Endothelial cell of umbilical vein (primary cell): ENCODE measurements around the gene B9D1. TPM values are rescaled to one million over a fixed set of nuclear protein-coding genes. Genes with fewer than 3 reads are reported as not detected.

Experiments
- BruUV-seq: library from RNA; stranded (reverse); fragments of 400-500 nt; replicated peaks from 2 replicates; lab custom pipeline; 2021; lab: Mats Ljungman, UMichigan
- CTCF ChIA-PET: fragments of 300-600, 350-600 bp; sonication (Branson Sonifier 250); formaldehyde crosslinking; loops from one replicate; lab custom pipeline; 2021; ENCODE audit warnings: antibody characterized with exemption, inconsistent platforms; lab: Charles Lee
- POLR2A ChIA-PET: fragments of 300-600, 350-600 bp; sonication (Branson Sonifier 250); formaldehyde crosslinking; loops from one replicate; lab custom pipeline; 2021; ENCODE audit warnings: antibody characterized with exemption, inconsistent platforms; lab: Charles Lee
- DNase-seq: peaks from one replicate; pipeline ENCODE4 v3.0.0-alpha.2; 2011; ENCODE audit warnings: low read depth, low spot score
- FAIRE-seq: peaks from 2 replicates; lab custom pipeline; 2011; peaks lifted over from hg19 to GRCh38; lab: Jason Lieb, UNC
- H2AFZ ChIP-seq: 2 replicates; pipeline ENCODE4 v1.6.0; 2012; ENCODE audit warnings: low read depth, low read length, control low read depth, inconsistent platforms
- H3K27ac ChIP-seq: 2 replicates; pipeline ENCODE4 v1.5.1; 2011; ENCODE audit warnings: low read depth, mild to moderate bottlenecking, control low read depth, low read length, moderate library complexity; ENCODE audit not compliant: insufficient read depth
- H3K27me3 ChIP-seq, 2 experiments: 2 replicates each; pipeline versions ENCODE4 v1.6.0 to v1.6.1; 2011; ENCODE audit warnings: low read length in 2 of 2, mixed read lengths in 1 of 2; ENCODE audit not compliant: control insufficient read depth in 2 of 2, insufficient read depth in 2 of 2
- H3K36me3 ChIP-seq, 2 experiments: 2 replicates in 1 of 2; 3 replicates in 1 of 2; pipeline ENCODE4 v1.5.1; 2011; ENCODE audit warnings: low read length in 2 of 2, mild to moderate bottlenecking in 1 of 2, moderate library complexity in 1 of 2; ENCODE audit not compliant: control insufficient read depth in 2 of 2, insufficient read depth in 2 of 2; ENCODE audit errors: extremely low read depth in 1 of 2
- H3K4me1 ChIP-seq: 3 replicates; pipeline ENCODE4 v1.5.1; 2011; ENCODE audit warnings: mild to moderate bottlenecking, low read length; ENCODE audit not compliant: control insufficient read depth, insufficient read depth; ENCODE audit errors: extremely low read depth
- H3K4me2 ChIP-seq: 2 replicates; pipeline ENCODE4 v1.6.1; 2011; ENCODE audit warnings: low read length, control low read depth, mixed read lengths; ENCODE audit not compliant: insufficient read depth
- H3K4me3 ChIP-seq, 3 experiments: fragments of 200-600 bp in 1 of 3; sonication (generic), shearing (Covaris generic) in 1 of 3; replicated peaks in 1 of 3; 2 replicates each; pipeline ENCODE4 v1.5.1; 2011 to 2016; ENCODE audit warnings: control low read depth in 3 of 3, low read length in 3 of 3, mild to moderate bottlenecking in 2 of 3, inconsistent platforms in 1 of 3, low read depth in 1 of 3, moderate library complexity in 1 of 3; ENCODE audit not compliant: insufficient read depth in 1 of 3
- H3K79me2 ChIP-seq: 2 replicates; pipeline ENCODE4 v1.6.0; 2012; ENCODE audit warnings: low read length, inconsistent platforms; ENCODE audit not compliant: control insufficient read depth, insufficient read depth
- H3K9ac ChIP-seq: replicated peaks from 2 replicates; pipeline ENCODE3; 2011; ENCODE audit warnings: low read length, control low read depth; ENCODE audit not compliant: insufficient read depth; ENCODE audit errors: extremely low read depth
- H3K9me1 ChIP-seq: replicated peaks from 3 replicates; pipeline ENCODE4 v1.6.0; 2011; ENCODE audit warnings: mild to moderate bottlenecking, low read length; ENCODE audit not compliant: control insufficient read depth, insufficient read depth; ENCODE audit errors: extremely low read depth
- H3K9me3 ChIP-seq: replicated peaks from 2 replicates; pipeline ENCODE4 v1.5.1; 2012; ENCODE audit warnings: low read length, inconsistent platforms; ENCODE audit not compliant: control insufficient read depth, insufficient read depth
- H4K20me1 ChIP-seq: replicated peaks from 2 replicates; pipeline ENCODE3; 2011; ENCODE audit warnings: mild to moderate bottlenecking, low read length; ENCODE audit not compliant: control insufficient read depth, insufficient read depth; ENCODE audit errors: extremely low read depth
- CTCF ChIP-seq, 2 donors: IDR thresholded peaks; 1 replicate in 1 of 2; 2 replicates in 1 of 2; pipeline ENCODE4 v1.5.1; 2011; ENCODE audit warnings: low read length in 2 of 2, mild to moderate bottlenecking in 2 of 2, moderate library complexity in 2 of 2, control low read depth in 1 of 2, inconsistent platforms in 1 of 2, low read depth in 1 of 2; ENCODE audit not compliant: insufficient read depth in 1 of 2; ENCODE audit errors: extremely low read depth in 1 of 2
- EZH2 ChIP-seq: IDR thresholded peaks from 2 replicates; pipeline ENCODE4 v1.6.1; 2012; ENCODE audit warnings: borderline replicate concordance, low read depth, mild to moderate bottlenecking, moderate library complexity, low read length, inconsistent platforms; ENCODE audit not compliant: severe bottlenecking
- FOS ChIP-seq: IDR thresholded peaks from 2 replicates; pipeline ENCODE4 v1.6.1; 2011; ENCODE audit warnings: mild to moderate bottlenecking, low read length, moderate library complexity, borderline replicate concordance; ENCODE audit not compliant: insufficient read depth
- GATA2 ChIP-seq: IDR thresholded peaks from 2 replicates; pipeline ENCODE4 v1.7.0; 2011; ENCODE audit warnings: low read depth, mild to moderate bottlenecking, moderate library complexity, mixed read lengths, low read length; ENCODE audit not compliant: insufficient read length, insufficient read depth
- JUN ChIP-seq: IDR thresholded peaks from 2 replicates; pipeline ENCODE4 v1.6.1; 2011; ENCODE audit warnings: borderline replicate concordance, low read depth; ENCODE audit not compliant: insufficient read length, insufficient read depth
- MYC ChIP-seq: IDR thresholded peaks from one replicate; pipeline ENCODE4 v1.6.1; 2011; ENCODE audit warnings: mild to moderate bottlenecking, low read depth, low read length
- POLR2A ChIP-seq: IDR thresholded peaks from 2 replicates; pipeline ENCODE4 v1.6.1; 2012; ENCODE audit warnings: low read depth, mild to moderate bottlenecking, control low read depth, low read length
- POLR2AphosphoS5 ChIP-seq: IDR thresholded peaks from 2 replicates; pipeline ENCODE4 v1.6.1; 2012; ENCODE audit warnings: low read depth, mild to moderate bottlenecking, control low read depth, low read length, moderate library complexity; ENCODE audit not compliant: insufficient read depth
- dilution Hi-C: fragments of 300-500 bp; cut with MboI; formaldehyde crosslinking; loops from one replicate; pipeline ENCODE4 v1.15.0; 2019; ENCODE audit warnings: low sequenced_read_pairs; ENCODE audit not compliant: extremely low pct_ligation_motif_present
- intact Hi-C: fragments of 100-400 bp; cut with micrococcal nuclease; formaldehyde crosslinking; loops from one replicate; pipeline ENCODE4 v1.10.0; 2022
- polyA plus RNA-seq, 4 experiments: library from polyadenylated mRNA; depleted of rRNA in 3 of 4; stranded (reverse) in 3 of 4; unstranded in 1 of 4; fragments of >200 nt; gene quantifications; 2 replicates each; pipeline versions ENCODE4 v1.2.1 to v1.2.3, GENCODE V29; 2011 to 2012; ENCODE audit warnings: missing spikeins in 1 of 4
- total RNA-seq: library from RNA; stranded (reverse); gene quantifications from 2 replicates; pipeline ENCODE4 v1.2.3, GENCODE V29; 2021
- TF ChIP-seq, protein P1 (sequence below): IDR thresholded peaks from 2 replicates; pipeline ENCODE4 v1.6.1; 2011; ENCODE audit not compliant: insufficient read depth, insufficient read length

B9D1 gene
- total and polyA plus RNA-seq, 2 donors (not counting 3 experiments of a cell fraction or from before 2014, with no cell fraction given): 20.5 to 55.8 TPM

GRCh38 chr17:19386051-19386929, 23.8 kb upstream of the B9D1 start:
- no peak overlapping the region for H3K4me2 ChIP-seq
- no peak overlapping the region for H3K4me3 ChIP-seq
- H4K20me1 ChIP-seq: no peaks in the 10 kb centered on the region
- H3K36me3 ChIP-seq: peaks cover 6 to 23% of the 10 kb centered on the region in 2 experiments
- no peaks in the 10 kb centered on the region for H3K4me1 ChIP-seq
- TF ChIP-seq POLR2A: no peak
- TF ChIP-seq MYC: no peak
- TF ChIP-seq JUN: no peak
- TF ChIP-seq POLR2AphosphoS5: no peak
- no peak for TF ChIP-seq FOS
- no peak for TF ChIP-seq EZH2
- TF ChIP-seq CTCF (IDR thresholded peaks at IDR 0.05; ENCODE audit: extremely low read depth in 1 of 2, insufficient read depth in 1 of 2, low read depth in 1 of 2, low read length in 2 of 2): no peak
- TF ChIP-seq, protein P1, sequence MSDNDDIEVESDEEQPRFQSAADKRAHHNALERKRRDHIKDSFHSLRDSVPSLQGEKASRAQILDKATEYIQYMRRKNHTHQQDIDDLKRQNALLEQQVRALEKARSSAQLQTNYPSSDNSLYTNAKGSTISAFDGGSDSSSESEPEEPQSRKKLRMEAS: no peak
- no peak for TF ChIP-seq GATA2
- FAIRE-seq: no peak
- H3K9me1 ChIP-seq: no peaks in the 10 kb centered on the region
- H3K27ac ChIP-seq: no peak overlapping the region
- no TSS peak for BruUV-seq
- ChIA-PET CTCF (interaction anchor here (0.7 to 1.8 kb wide), 3 partner anchors 8 to 61 kb away, joined by 4 to 5 read pairs (median 5); partner anchors contain the start of genes B9D1 and MAPK7), POLR2A (interaction anchor here (1.2 kb wide), 1 partner anchor 8 kb away, joined by 3 read pairs; the partner anchor contains the start of gene MAPK7)
- intact Hi-C loops (no loop called here), dilution Hi-C loops (no loop called here)
- peaks cover 6 to 11% of the 10 kb centered on the region in 2 experiments for H3K27me3 ChIP-seq
- no peaks in the 10 kb centered on the region for H3K79me2 ChIP-seq
- H3K9ac ChIP-seq: no peak overlapping the region
- H3K9me3 ChIP-seq: no peaks in the 10 kb centered on the region
- H2AFZ ChIP-seq: no peak overlapping the region
- DNase-seq: no peak
